SU-DHL-6 (cell line): ENCODE results near the gene ACAD11.

Experiments
- H2AFZ ChIP-seq: fragments of 200-600 bp; sonication (generic); 2 replicates; pipeline ENCODE4 v1.6.1; 2014; ENCODE audit warnings: low read depth, mild to moderate bottlenecking, moderate library complexity, mixed read lengths, antibody characterized with exemption, low read length; ENCODE audit not compliant: severe bottlenecking
- H3F3A ChIP-seq: fragments of 200-600 bp; shearing (Covaris generic); 2 replicates; pipeline ENCODE4 v1.6.0; 2016; ENCODE audit warnings: antibody characterized with exemption, mild to moderate bottlenecking; ENCODE audit not compliant: insufficient read depth
- H3K27ac ChIP-seq: fragments of 200-600 bp; sonication (generic); 2 replicates; pipeline ENCODE4 v1.5.1; 2016; ENCODE audit warnings: low read depth, mild to moderate bottlenecking, low read length, moderate library complexity, mixed read lengths
- H3K27me3 ChIP-seq: fragments of 200-600 bp; sonication (generic), shearing (Covaris generic); 2 replicates; pipeline ENCODE4 v1.6.0; 2014; ENCODE audit warnings: mild to moderate bottlenecking, low read length
- H3K36me3 ChIP-seq: fragments of 200-600 bp; sonication (generic); 2 replicates; pipeline ENCODE4 v1.6.1; 2014; ENCODE audit warnings: mild to moderate bottlenecking, low read length, mixed read lengths
- H3K4me2 ChIP-seq: fragments of 300-600, 200-600 bp; shearing (Covaris generic), sonication (generic); 2 replicates; pipeline ENCODE4 v1.6.0; 2014; ENCODE audit warnings: low read length, low read depth, mild to moderate bottlenecking; ENCODE audit not compliant: poor library complexity, severe bottlenecking
- H3K4me3 ChIP-seq: fragments of 200-600 bp; sonication (generic); 2 replicates; pipeline ENCODE4 v1.5.1; 2014; ENCODE audit warnings: antibody characterized with exemption, low read length, mild to moderate bottlenecking, mixed read lengths; ENCODE audit not compliant: insufficient read depth, poor library complexity, severe bottlenecking
- H3K79me2 ChIP-seq: fragments of 200-600 bp; sonication (generic); 2 replicates; pipeline ENCODE4 v1.6.1; 2014; ENCODE audit warnings: mild to moderate bottlenecking, low read length, moderate library complexity; ENCODE audit not compliant: insufficient read depth
- H3K9ac ChIP-seq: fragments of 200-600 bp; sonication (generic); 2 replicates; pipeline ENCODE4 v1.7.0; 2014; ENCODE audit warnings: mild to moderate bottlenecking, low read length
- H3K9me2 ChIP-seq: fragments of 200-600 bp; sonication (generic); replicated peaks from 2 replicates; pipeline ENCODE4 v1.6.1; 2014; ENCODE audit warnings: low read length; ENCODE audit not compliant: insufficient read depth
- H3K9me3 ChIP-seq: fragments of 200-600 bp; sonication (generic); 2 replicates; pipeline ENCODE4 v1.6.1; 2014; ENCODE audit warnings: low read length, mixed read lengths; ENCODE audit not compliant: insufficient read depth
- H4K20me1 ChIP-seq: fragments of 200-600 bp; sonication (generic); 2 replicates; pipeline ENCODE4 v1.6.1; 2014; ENCODE audit warnings: low read depth, mild to moderate bottlenecking, antibody characterized with exemption, low read length, moderate library complexity, mixed read lengths
- CTCF ChIP-seq: fragments of 200-600 bp; sonication (generic); IDR thresholded peaks from one replicate; pipeline ENCODE4 v1.5.1; 2017; ENCODE audit warnings: antibody characterized with exemption, mild to moderate bottlenecking, low read length, moderate library complexity; ENCODE audit not compliant: insufficient read depth, poor library complexity, severe bottlenecking
- EZH2phosphoT487 ChIP-seq: fragments of 200-600 bp; sonication (generic), shearing (Covaris generic); conservative IDR thresholded peaks from 2 replicates; pipeline ENCODE4 v1.6.1; 2018; ENCODE audit warnings: mild to moderate bottlenecking, antibody characterized with exemption, low read length, moderate library complexity, mixed read lengths

The ACAD11 gene

GRCh38 chr3:132549169-132549568 is 110.4 kb downstream of the ACAD11 start:
- Histone ChIP-seq H3K36me3 (no peaks in the 10 kb centered on the region), H3K79me2 (no peaks in the 10 kb centered on the region), H3F3A (no peaks in the 10 kb centered on the region), H3K27ac (no peak overlapping the region), H3K9ac (no peak overlapping the region), H2AFZ (no peak overlapping the region), H3K9me2 (no peaks in the 10 kb centered on the region), H3K9me3 (no peaks in the 10 kb centered on the region), H4K20me1 (no peaks in the 10 kb centered on the region), H3K27me3 (no peaks in the 10 kb centered on the region), H3K4me3 (no peak overlapping the region), H3K4me2 (no peak overlapping the region)
- no peak for TF ChIP-seq CTCF
- no peak for TF ChIP-seq EZH2phosphoT487

- Histone ChIP-seq H3K27me3 (no peaks in the 10 kb centered on the region), H3K9me3 (no peaks in the 10 kb centered on the region), H3K4me2 (no peak overlapping the region), H3K9ac (no peak overlapping the region), H3K4me3 (no peak overlapping the region), H3K27ac (no peak overlapping the region), H3K9me2 (no peaks in the 10 kb centered on the region), H3K79me2 (no peaks in the 10 kb centered on the region), H3K36me3 (no peaks in the 10 kb centered on the region), H3F3A (no peaks in the 10 kb centered on the region), H4K20me1 (no peaks in the 10 kb centered on the region), H2AFZ (no peak overlapping the region)
- no peak for TF ChIP-seq CTCF
- no peak for TF ChIP-seq EZH2phosphoT487
Measured at GRCh38 chr3:132545471-132545870, 114.1 kb downstream of the ACAD11 start.

- no peak overlapping the region for H3K27ac ChIP-seq
- H3K9ac ChIP-seq, result no peak overlapping the region
- no peaks in the 10 kb centered on the region for H3K27me3 ChIP-seq
- H3K4me2 ChIP-seq, result no peak overlapping the region
- no peaks in the 10 kb centered on the region for H4K20me1 ChIP-seq
- TF ChIP-seq EZH2phosphoT487 (no peak), CTCF (no peak)
- H3F3A ChIP-seq, result no peaks in the 10 kb centered on the region
- H3K9me2 ChIP-seq, result no peaks in the 10 kb centered on the region
- no peak overlapping the region for H2AFZ ChIP-seq
- no peak overlapping the region for H3K4me3 ChIP-seq
- H3K79me2 ChIP-seq, result no peaks in the 10 kb centered on the region
- peaks cover 1% of the 10 kb centered on the region; the same call in 1 of the 2 replicates for H3K36me3 ChIP-seq
- H3K9me3 ChIP-seq, result no peaks in the 10 kb centered on the region
Measured at GRCh38 chr3:132544130-132544529, 115.5 kb downstream of the ACAD11 start.
